Naive B cell (primary cell): Measurements from ENCODE around the gene WDR72. TPM values are rescaled to one million over a fixed set of nuclear protein-coding genes. Genes with fewer than 3 reads are reported as not detected.

Source experiments
- ATAC-seq, 2 donors: fragments of 150-1000 bp; cut with Tn5 transposase; 2 replicates each; pipeline ENCODE4 v1.10.0; 2021; ENCODE audit warnings: low read depth in 2 of 2, mild to moderate bottlenecking in 2 of 2, moderate library complexity in 2 of 2
- DNase-seq: peaks from one replicate; pipeline ENCODE4 v3.0.0; 2022
- H3K27ac Mint-ChIP-seq, 6 donors: one replicate each; pipeline ENCODE4 v1.8.0; 2020 to 2022; ENCODE audit warnings: mild to moderate bottlenecking in 6 of 6, mixed read lengths in 6 of 6, moderate library complexity in 5 of 6, inconsistent platforms in 2 of 6
- H3K27me3 Mint-ChIP-seq, 3 donors: one replicate each; pipeline ENCODE4 v1.8.0; 2021 to 2022; ENCODE audit warnings: mixed read lengths in 3 of 3, mild to moderate bottlenecking in 1 of 3
- H3K36me3 Mint-ChIP-seq, 2 donors: one replicate each; pipeline ENCODE4 v1.8.0; 2020 to 2022; ENCODE audit warnings: mixed read lengths in 2 of 2, inconsistent platforms in 1 of 2, mild to moderate bottlenecking in 1 of 2
- H3K4me1 Mint-ChIP-seq, 3 donors: one replicate each; pipeline ENCODE4 v1.8.0; 2020 to 2022; ENCODE audit warnings: mixed read lengths in 3 of 3, inconsistent platforms in 1 of 3, mild to moderate bottlenecking in 1 of 3, moderate library complexity in 1 of 3
- H3K4me3 Mint-ChIP-seq, 8 donors: one replicate each; pipeline ENCODE4 v1.8.0; 2020 to 2022; ENCODE audit warnings: mild to moderate bottlenecking in 8 of 8, mixed read lengths in 8 of 8, moderate library complexity in 8 of 8, inconsistent platforms in 2 of 8
- H3K9me3 Mint-ChIP-seq, 7 donors: one replicate each; pipeline ENCODE4 v1.8.0; 2020 to 2022; ENCODE audit warnings: mixed read lengths in 7 of 7, mild to moderate bottlenecking in 5 of 7, inconsistent platforms in 2 of 7, moderate library complexity in 1 of 7
- polyA plus RNA-seq, 6 donors: library from polyadenylated mRNA; unstranded; fragments of 300-500 nt; fragmentation: Illumina TruSeq; gene quantifications; one replicate each; pipeline ENCODE4 v1.2.3, GENCODE V29; 2021; ENCODE audit warnings: low read depth in 6 of 6

The WDR72 gene
- polyA plus RNA-seq, 6 donors from 2014 or later: not detected

- Mint-ChIP-seq H3K4me3 (no peak overlapping the region), H3K9me3 (peaks cover 0 to 7% (median 4%) of the 10 kb centered on the region in 7 donors), H3K36me3 (no peaks in the 10 kb centered on the region), H3K4me1 (no peaks in the 10 kb centered on the region), H3K27me3 (peaks cover 0 to 7% (median 0%) of the 10 kb centered on the region in 3 donors), H3K27ac (no peak overlapping the region)
- DNase-seq (no peak), ATAC-seq (no peak)
These were observed 285.6 kb downstream of the WDR72 start for GRCh38 chr15:53473886-53474285.

DNA sequence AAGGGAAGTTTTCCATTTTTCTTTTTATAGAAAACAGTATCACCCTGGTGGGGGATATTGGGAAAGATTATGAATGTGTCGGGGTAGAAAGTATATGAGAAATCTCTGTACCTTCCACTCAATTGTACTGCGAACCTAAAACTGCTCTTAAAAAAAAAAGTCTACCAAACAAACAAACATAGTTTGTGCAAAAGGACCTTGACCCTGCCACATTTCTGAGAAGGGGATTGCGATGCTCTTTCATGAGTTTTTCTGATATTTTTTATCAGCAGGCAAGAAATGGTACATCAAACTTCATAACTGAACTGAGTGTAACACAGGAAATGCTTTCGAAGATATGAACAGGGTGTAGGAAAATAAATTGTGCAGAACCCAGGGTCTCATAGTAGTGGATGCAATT lies 286.0 kb downstream of the WDR72 start:
- Mint-ChIP-seq H3K27ac (no peak overlapping the region), H3K4me1 (no peaks in the 10 kb centered on the region), H3K27me3 (peaks cover 0 to 7% (median 0%) of the 10 kb centered on the region in 3 donors), H3K36me3 (no peaks in the 10 kb centered on the region), H3K4me3 (no peak overlapping the region), H3K9me3 (peaks cover 0 to 7% (median 4%) of the 10 kb centered on the region in 7 donors)
- no peak for ATAC-seq
- DNase-seq: no peak

- H3K36me3 Mint-ChIP-seq: no peaks in the 10 kb centered on the region
- no peak overlapping the region for H3K4me3 Mint-ChIP-seq
- H3K27me3 Mint-ChIP-seq: peaks cover 0 to 7% (median 0%) of the 10 kb centered on the region in 3 donors
- no peak for DNase-seq
- H3K27ac Mint-ChIP-seq: no peak overlapping the region
- peaks cover 0 to 9% (median 5%) of the 10 kb centered on the region in 7 donors for H3K9me3 Mint-ChIP-seq
- ATAC-seq: no peak
- no peaks in the 10 kb centered on the region for H3K4me1 Mint-ChIP-seq
These were observed 286.6 kb downstream of the WDR72 start for GRCh38 chr15:53472883-53473282.

- no peaks in the 10 kb centered on the region for H3K4me1 Mint-ChIP-seq
- no peak overlapping the region for H3K27ac Mint-ChIP-seq
- ATAC-seq: no peak
- peaks cover 0 to 9% (median 5%) of the 10 kb centered on the region in 7 donors for H3K9me3 Mint-ChIP-seq
- DNase-seq: no peak
- no peak overlapping the region for H3K4me3 Mint-ChIP-seq
- peaks cover 0 to 7% (median 0%) of the 10 kb centered on the region in 3 donors for H3K27me3 Mint-ChIP-seq
- H3K36me3 Mint-ChIP-seq: no peaks in the 10 kb centered on the region
These were observed 287.3 kb downstream of the WDR72 start for GRCh38 chr15:53472210-53472609.

DNA sequence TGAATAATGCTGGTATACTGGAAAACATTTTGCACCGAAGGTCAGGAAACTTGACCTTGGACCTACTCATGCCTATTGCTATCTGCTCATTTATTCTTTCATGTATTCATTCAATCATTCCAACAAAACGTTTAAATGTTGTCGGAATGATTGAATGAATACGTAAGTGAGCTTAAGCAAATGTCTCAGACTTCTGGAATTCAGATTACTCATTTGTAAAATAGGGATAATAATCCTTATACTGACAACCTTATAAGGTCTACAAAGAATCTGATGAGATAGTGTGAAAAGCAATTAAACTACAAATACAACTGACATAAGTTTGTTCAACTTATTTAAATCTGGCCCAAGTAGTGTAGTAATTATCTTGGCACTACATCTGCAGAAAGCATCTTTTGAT lies 288.7 kb downstream of the WDR72 start:
- H3K4me3 Mint-ChIP-seq: no peak overlapping the region
- H3K9me3 Mint-ChIP-seq: peaks cover 0 to 9% (median 5%) of the 10 kb centered on the region in 7 donors
- no peak overlapping the region for H3K27ac Mint-ChIP-seq
- ATAC-seq (no peak), DNase-seq (no peak)
- H3K4me1 Mint-ChIP-seq: no peaks in the 10 kb centered on the region
- H3K27me3 Mint-ChIP-seq: peaks cover 0 to 7% (median 0%) of the 10 kb centered on the region in 3 donors
- H3K36me3 Mint-ChIP-seq: no peaks in the 10 kb centered on the region

- Mint-ChIP-seq H3K4me1 (no peaks in the 10 kb centered on the region), H3K4me3 (no peak overlapping the region), H3K27ac (no peak overlapping the region), H3K9me3 (peaks cover 0 to 9% (median 5%) of the 10 kb centered on the region in 7 donors), H3K36me3 (no peaks in the 10 kb centered on the region), H3K27me3 (peaks cover 0 to 7% (median 0%) of the 10 kb centered on the region in 3 donors)
- ATAC-seq (no peak), DNase-seq (no peak)
These were observed 290.0 kb downstream of the WDR72 start for GRCh38 chr15:53469422-53469821.

Other genes starting within 250 kb of the WDR72 start
- gene UNC13C, start 218.8 kb upstream of the WDR72 start, polyA plus RNA-seq: not detected